Activated naive CD8-positive, alpha-beta T cell treated with anti-CD3 and anti-CD28 coated beads, Interleukin-2, amount 50 U/mL, for 16 hours (primary cell): Measurements from ENCODE around the gene SUCO.
"Not testable (repeated sequence)": the region's sequence is repeated elsewhere in the genome, so short reads cannot be mapped to it uniquely, and the experiment has no call there.

ENCODE experiments used
- DNase-seq: peaks from one replicate; pipeline ENCODE4 v3.0.0-alpha.2; 2020; ENCODE audit warnings: low read depth, low spot score

SUCO gene

DNA sequence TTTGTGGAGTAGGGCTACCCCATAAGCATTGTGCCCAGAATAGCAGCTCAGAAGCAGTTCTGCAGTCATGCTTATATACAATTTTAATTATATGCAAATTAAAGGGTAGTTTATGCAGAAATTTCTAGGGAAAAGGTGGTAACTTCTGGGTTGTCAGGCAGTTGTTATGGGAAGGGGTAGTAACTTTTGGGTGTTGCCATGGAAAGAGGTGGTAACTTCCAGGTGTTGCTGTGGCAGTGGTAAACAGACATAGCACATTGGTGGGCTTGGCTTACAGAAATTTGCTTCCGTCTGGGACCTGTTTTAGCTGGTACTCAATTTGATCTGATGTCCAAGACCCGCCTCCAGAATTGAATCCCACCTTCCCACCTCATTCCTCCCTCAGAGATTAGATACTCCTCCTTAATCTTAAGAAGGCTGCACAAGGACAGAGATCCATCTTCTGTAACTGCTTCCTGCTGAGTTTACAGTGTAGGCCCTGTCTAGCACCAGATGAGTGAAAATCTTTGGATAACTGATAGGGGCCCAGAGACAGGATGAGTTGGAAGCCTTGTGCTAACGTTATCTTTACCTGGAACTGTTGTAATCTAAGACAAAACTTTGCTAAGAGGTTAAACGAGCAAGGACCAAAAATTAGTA is 26.7 kb downstream of the SUCO start:
- DNase-seq: no peak

DNA sequence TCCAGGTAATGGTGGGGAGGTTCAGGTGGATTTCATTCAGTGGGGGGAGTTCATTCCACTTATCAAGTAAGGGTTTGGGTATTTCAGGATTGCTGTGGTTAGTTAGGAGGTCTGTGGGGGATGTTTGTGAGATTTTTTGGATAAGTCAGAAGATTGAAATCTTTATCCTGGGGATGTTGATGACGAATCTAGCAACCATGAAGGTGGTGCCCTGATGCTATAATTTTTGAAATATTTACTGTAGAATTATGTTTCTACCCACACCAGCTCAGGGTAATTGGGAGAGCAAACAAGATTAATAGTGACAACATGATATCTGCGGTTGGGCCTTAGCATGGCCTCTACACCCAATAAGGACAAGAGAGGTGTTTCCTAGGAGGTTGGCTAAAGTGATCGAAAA is 28.3 kb downstream of the SUCO start:
- DNase-seq: no peak

DNA sequence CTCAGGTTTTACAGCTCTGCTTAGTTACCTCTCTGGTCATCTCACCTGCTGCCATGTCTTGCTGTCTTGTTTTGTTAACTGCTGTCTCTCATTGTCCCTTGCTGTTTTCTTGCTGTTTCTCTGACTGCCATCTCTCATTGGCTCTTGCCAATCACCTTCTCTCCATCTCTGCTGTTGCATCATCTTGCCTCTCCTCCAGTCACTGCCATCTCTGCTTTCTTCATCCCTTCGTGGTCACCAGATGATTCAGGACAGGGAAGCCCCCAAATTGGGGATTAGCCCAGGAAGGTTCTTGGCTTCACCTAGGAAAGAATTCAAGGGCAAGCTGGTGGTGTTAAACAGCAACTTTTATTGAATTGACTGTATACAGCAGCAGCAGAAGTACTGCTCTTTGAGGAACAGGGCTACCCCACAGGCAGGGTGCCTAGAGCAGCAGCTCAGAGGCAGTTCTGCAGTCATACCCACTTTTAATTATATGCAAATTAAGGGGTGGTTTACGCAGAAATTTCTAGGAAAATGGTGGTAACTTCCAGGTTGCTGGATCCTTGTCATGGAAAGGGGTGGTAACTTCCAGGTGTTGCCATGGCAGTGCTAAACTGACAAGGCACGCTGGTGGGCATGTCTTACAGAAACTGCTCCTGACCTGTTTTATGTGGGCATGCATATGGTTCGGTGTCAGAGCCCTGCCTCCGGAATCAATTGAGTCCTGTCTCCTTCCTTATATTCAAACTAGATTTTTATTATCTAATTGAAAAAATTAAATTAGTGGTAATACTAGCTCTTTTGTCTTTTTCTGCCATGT is 33.4 kb downstream of the SUCO start:
- DNase-seq: no peak

DNA sequence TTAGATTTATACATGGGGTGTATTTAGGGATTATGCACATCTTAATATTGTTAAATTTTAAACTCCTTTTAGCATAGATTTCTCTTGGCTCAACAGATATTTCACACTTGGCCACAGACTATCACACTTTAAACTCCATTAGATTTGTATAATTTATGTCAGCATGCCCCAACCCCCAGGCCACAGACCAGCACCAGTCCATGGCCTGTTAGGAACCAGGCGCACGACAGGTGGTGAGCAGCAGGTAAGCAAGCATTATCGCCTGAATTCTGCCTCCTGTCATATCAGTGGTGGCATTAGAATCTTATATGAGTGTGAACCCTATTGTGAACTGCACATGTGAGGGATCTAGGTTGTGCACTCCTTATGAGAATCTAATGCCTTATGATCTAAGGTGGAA is 34.8 kb downstream of the SUCO start:
- DNase-seq: no peak

DNA sequence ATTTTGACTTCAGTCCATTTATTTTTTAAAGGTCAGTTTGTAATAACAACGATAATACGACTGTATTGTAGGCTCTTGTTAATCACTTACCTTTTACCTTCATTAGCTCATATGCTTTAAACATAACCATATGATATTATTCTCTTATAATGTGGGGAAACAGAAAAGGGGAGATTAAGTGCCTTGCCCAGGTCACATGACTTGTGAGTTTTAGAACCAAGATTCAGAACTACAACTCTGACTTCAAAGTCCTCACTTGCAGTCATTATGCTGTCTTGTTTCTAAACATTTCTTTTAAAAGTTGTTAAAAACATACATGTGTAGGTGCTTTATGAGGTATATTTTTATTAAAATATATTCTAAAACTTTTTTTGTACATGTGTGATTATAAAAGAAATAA is 41.1 kb downstream of the SUCO start:
- DNase-seq: no peak

DNA sequence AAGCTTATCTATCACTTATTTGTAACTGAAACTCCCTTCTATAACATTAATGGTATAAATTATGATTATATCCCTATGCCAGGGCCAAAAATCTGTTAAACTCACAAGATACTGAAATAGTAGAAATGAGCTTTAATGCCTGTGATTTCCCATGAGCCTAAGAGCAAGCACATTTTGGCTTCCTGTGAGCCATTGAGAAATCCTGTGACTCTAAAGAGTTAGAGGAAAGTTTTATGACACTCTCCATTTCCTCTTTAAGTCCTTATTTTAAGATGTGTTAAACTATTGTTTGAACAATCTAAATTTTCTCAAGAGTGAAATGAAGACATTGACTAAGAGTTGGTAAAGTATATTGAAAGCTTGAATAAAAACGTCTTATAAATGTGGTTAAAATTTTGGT is 45.6 kb downstream of the SUCO start:
- DNase-seq: no peak

DNA sequence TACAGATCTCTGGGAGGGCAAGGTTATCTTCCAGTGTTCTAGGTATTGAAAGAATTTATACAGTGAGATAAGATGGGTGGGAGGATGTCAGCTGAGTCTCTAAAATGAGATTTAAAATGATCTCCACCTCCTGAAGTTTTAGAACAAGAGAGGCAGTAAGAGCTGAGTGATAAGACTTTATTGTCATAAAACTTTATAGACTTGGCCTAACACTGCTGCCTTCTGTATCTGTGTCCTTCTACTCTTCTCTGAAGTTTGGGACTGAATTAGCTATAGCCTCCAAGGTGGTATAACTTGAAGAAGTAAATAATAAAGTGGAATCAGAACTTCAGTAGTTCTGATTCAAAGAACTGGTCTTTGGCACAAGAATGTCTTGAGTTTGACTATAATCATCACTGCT is 48.3 kb downstream of the SUCO start:
- DNase-seq: no peak

DNA sequence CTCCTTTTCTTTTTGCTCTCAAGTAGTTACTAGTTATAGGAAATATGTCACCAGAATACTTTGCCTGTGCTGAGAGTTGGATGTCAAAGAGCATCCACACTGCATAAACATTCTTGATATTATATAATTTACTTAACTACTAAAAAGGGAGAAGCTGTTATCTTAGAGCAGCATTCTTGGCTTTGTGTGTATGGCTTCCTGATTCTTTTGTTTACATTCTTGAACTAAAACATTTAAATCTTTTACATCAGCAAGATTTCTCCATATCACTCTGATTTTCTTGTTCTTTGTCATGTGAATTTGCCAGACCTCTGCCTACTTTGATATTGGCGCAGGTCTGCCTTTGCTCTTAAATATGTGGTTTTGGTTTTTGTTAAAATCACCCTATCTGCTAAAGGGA is 48.8 kb downstream of the SUCO start:
- no peak for DNase-seq

DNA sequence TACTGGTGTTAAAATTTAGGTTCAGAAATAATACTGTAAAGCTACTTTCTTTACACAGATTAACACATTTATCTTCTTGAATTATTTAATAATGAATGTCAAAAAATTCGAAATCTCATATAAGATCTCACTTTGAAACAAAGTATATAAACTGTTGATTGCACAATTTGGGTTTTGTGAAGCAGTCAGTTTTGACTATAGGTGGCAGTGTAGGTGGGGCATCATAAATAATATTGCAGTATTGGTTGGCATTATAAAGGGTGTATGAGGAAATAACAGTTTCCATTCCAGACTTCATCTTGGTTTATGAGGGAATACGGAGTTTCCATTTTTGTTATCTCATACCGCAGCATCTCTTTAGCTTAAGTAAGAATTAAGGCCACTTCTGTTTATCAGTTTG is 49.9 kb downstream of the SUCO start:
- DNase-seq: no peak

DNA sequence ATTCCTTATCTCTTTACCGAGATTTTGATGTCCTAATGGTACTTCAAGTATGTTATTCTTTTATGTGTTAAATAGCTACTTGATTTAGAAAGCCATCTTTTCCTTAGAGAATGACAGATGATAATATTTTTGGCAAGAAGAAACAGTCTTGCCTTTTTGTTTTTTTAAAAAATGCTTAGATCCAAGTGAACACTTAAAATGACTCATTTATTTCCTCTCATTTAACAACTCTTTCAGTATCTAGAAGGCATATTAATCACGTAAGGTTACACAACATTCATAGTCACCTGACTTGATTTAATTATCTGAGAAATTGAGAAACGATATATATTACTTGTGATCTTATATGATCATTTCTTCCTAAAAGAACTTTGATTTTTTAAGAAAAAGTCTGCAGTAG is 52.4 kb downstream of the SUCO start:
- DNase-seq: no peak

DNA sequence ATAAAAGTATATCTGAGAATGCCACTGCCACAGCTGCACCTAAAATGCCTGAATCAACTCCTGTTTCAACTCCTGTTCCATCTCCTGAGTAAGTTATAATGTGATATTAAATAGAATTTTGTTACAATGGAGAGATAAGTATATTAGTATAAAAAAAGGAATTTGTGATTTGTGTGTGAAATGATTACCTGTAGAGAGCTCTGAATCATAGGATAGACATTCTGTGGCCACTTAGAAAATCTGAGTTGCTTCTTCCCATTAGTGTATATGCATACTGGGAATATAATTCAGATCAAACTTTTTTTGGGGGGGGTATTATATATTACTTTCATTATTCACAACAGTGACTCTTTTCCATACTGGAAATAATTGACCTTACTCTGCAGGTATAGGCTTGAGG is 52.9 kb downstream of the SUCO start:
- DNase-seq: no peak

DNA sequence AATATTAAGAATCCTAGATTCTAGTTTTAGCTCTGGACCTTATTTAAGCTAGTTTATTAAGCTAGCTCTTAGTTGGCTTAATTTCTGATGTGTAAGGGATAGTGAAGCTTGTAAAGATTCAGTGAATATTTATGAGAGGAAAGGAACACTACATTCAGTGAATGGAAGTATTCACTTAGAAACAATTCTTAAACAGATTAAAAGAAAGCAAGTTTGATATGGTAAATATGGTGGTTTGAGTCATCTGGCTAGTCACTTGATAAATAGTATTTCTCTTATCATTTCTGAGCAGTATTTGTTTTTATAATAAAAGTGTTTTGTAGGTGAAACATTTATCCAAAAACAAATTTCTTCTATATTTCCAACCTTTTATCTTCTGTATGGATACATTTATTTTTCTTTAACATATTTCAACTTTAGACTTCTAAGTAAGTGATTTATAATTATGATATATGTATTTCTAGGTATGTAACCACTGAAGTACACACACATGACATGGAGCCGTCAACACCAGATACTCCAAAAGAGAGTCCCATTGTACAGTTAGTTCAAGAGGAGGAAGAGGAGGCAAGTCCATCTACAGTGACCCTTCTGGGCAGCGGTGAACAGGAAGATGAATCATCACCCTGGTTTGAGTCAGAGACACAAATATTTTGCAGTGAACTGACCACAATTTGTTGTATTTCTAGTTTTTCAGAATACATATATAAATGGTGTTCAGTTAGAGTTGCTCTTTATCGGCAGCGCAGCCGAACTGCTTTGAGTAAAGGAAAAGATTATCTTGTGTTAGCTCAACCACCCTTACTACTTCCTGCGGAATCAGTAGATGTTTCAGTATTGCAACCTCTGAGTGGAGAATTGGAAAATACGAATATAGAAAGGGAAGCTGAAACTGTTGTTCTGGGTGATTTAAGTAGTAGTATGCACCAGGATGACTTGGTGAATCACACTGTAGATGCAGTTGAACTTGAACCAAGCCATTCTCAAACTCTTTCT is 55.6 kb downstream of the SUCO start:
- DNase-seq: no peak

DNA sequence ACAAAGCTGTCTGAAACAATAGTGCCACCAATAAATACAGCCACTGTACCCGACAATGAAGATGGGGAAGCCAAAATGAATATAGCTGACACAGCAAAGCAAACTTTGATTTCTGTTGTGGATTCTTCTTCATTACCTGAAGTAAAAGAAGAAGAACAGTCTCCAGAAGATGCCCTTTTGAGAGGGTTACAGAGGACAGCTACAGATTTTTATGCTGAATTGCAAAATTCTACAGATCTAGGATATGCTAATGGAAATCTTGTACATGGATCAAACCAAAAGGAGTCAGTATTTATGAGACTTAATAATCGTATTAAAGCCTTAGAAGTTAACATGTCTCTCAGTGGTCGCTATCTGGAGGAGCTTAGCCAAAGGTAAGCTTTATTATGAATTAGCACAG is 56.6 kb downstream of the SUCO start:
- DNase-seq: no peak

DNA sequence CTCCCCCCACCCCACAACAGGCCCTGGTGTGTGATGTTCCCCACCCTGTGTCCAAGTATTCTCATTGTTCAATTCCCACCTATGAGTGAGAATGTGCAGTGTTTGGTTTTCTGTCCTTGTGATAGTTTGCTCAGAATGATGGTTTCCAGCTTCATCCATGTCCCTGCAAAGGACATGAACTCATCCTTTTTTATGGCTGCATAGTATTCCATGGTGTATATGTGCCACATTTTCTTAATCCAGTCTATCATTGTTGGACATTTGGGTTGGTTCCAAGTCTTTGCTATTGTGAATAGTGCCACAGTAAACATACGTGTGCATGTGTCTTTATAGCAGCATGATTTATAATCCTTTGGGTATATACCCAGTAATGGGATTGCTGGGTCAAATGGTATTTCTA is 58.5 kb downstream of the SUCO start:
- not testable (repeated sequence) for DNase-seq

DNA sequence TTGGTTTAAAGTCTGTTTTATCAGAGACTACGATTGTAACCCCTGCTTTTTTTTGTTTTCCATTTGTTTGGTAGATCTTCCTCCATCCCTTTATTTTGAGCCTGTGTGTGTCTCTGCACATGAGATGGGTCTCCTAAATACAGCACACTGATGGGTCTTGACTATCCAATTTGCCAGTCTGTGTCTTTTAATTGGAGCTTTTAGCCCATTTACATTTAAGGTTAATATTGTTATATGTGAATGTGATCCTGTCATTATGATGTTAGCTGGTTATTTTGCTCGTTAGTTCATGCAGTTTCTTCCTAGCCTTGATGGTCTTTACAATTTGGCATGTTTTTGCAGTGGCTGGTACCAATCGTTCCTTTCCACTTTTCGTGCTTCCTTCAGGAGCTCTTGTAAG is 62.1 kb downstream of the SUCO start:
- DNase-seq: not testable (repeated sequence)

DNA sequence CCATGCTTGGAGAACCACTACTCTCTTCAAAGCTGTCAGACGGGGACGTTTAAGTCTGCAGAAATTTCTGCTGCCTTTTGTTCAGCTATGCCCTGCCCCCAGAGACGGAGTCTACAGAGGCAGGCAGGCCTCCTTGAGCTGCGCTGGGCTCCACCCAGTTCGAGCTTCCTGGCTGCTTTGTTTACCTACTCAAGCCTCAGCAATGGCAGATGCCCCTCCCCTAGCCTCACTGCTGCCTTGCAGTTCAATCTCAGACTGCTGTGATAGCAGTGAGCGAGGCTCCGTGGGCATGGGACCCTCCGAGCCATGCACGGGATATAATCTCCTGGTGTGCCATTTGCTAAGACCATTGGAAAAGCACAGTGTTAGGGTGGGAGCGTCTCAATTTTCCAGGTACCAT is 63.8 kb downstream of the SUCO start:
- DNase-seq: not testable (repeated sequence)

DNA sequence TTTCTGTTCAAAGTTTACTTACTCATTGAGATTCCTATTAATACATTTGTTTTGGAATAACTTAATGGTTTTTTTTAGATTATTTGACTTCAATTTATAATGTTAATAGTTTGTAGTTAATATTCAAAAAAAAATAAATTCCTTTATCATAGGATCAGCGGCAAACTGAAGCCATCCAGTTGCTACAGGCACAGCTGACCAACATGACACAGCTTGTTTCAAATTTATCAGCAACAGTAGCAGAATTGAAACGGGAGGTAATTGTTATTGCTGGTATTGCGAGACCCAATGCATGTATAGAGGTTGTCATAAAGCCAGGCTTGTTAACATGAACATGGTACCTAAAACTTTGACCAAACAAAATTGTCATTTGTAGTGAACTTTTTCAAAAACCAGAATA is 67.0 kb downstream of the SUCO start:
- DNase-seq: no peak

DNA sequence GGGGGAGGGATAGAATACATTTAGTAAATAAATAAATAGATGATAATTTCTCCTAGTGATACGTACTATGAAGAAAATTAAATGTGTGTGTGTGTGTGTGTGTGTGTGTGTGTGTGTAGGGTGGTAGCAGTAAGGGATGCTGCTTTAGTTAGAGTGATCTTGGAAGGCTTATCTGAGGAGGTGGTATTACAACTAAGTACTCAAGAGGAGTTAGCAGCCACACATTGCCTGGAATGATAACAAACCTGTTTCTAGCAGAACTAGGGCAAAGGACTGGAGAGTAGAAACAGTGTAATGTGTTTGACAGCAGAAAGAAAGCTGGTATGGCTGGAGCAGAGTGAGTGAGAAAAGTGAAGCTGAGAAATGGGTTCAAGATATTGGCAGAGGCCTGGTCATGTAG is 67.7 kb downstream of the SUCO start:
- no peak for DNase-seq

DNA sequence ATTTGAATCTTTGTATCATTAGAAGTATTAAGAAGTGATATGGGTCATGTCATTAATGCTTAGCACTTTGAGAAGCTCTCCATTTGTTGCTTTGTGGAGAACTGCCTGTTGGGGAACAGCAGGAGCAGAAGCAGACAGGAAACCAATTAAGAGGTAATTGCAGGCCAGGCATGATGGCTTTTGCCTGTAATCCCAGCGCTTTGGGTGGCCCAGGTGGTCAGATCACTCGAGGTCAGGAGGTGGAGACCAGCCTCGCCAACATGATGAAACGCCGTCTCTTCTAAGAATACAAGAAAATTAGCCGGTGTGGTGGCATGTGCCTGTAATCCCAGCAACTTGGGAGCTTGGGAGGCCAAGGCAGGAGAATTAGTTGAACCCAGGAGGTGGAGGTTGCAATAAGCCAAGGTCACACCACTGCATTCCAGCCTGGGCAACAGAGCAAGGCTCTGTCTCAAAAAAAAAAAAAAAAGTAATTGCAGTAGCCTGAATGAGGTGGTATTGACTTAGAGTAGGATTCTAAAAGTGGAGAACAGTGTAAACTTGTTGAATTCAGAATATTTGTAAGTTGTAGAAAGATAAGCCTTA is 68.2 kb downstream of the SUCO start:
- no peak for DNase-seq

DNA sequence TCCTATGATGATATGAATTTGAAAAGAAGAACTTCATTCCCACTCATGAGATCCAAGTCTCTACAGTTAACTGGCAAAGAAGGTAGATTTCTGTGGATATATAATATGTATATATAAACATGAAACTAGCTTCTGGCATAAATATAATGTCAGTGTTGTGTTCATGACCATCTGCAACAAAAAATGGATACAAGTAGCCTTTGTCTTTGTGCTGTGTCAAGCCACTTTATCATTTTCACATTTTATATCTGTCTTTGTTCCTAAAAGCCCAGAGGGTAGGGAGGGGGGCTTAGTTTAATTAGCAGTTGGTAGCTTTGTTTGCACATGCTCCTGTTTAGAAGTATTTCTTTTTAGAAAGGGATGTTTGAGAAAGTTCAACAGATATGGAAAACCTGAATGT is 69.8 kb downstream of the SUCO start:
- DNase-seq: no peak

DNA sequence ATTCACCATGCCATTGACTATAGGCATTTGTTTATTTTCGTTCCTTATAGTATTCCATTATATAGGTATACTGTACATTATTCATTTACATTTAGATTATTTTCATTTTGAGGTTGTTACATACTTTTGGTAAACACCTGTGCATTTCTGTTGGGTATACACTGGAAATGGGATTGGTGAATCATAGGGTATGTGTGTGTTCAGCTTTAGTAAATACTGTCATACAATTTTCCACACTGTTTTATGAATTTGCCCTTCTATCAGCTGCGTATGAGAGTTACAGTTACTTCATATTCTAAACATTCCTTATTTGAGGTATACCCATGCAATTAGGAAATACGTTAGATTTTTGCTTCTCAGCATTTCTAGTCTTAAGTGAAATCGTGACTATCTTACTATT is 70.9 kb downstream of the SUCO start:
- DNase-seq: no peak

DNA sequence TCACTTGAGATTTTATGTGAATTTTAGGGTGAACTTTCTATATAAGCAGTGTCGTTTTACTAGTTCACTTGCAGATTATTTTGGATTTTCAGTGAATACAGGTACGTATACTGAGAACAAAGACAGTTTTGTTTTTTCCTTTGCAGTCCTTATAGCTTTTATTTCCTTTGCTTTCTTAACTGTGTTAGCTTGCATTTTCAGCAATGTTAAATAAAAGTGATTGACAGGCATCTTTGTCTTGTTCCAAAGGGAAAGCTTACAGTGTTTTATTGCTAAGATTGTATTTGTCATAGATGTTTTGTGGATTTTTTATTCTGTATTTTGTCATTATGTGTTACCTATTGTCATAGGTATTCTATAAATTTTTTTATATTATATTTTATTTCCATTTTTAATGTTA is 72.7 kb downstream of the SUCO start:
- DNase-seq: no peak
